Activated naive CD8-positive, alpha-beta T cell treated with anti-CD3 and anti-CD28 coated beads, Interleukin-2, amount 50 U/mL, for 24 hours (primary cell): ENCODE results near the gene IDH2.

Experiments used
- ATAC-seq: fragments of 150-1000 bp; cut with Tn5 transposase; one replicate; pipeline ENCODE4 v1.10.0; 2021
- DNase-seq: peaks from one replicate; pipeline ENCODE4 v3.0.0; 2021
- H3K27ac Mint-ChIP-seq: one replicate; pipeline ENCODE4 v1.8.0; 2021; ENCODE audit warnings: mild to moderate bottlenecking, mixed read lengths
- H3K27me3 Mint-ChIP-seq: one replicate; pipeline ENCODE4 v1.8.0; 2021; ENCODE audit warnings: mixed read lengths
- H3K36me3 Mint-ChIP-seq: one replicate; pipeline ENCODE4 v1.8.0; 2021; ENCODE audit warnings: low read depth, mixed read lengths
- H3K4me1 Mint-ChIP-seq: one replicate; pipeline ENCODE4 v1.8.0; 2021; ENCODE audit warnings: mixed read lengths
- H3K4me3 Mint-ChIP-seq: one replicate; pipeline ENCODE4 v1.8.0; 2021; ENCODE audit warnings: mild to moderate bottlenecking, moderate library complexity, mixed read lengths
- H3K9me3 Mint-ChIP-seq: one replicate; pipeline ENCODE4 v1.8.0; 2021; ENCODE audit warnings: mixed read lengths

IDH2 gene

DNA sequence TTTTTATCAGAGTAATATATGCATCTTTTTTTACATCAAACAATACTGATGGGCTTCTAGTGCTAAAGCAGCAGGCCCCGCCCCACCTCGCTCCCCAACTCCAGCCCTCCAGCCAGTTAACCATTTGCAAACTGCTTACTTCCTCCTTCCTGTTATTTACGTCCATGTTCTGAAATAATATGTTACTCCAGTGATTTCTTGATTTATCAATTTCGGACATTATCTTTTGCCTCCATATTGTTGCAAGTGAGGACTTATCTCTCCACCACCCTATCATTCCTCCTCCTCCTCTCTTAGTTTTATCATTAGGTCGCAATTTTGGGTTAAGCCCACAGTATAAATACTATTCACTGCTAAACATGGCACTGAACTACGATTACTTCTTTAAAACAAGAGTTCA, 61.6 kb downstream of the IDH2 start:
- Mint-ChIP-seq H3K4me1 (peaks cover 55% of the 10 kb centered on the region), H3K4me3 (no peak overlapping the region), H3K27me3 (peaks cover 1% of the 10 kb centered on the region), H3K27ac (no peak overlapping the region), H3K36me3 (peaks cover 8% of the 10 kb centered on the region), H3K9me3 (no peaks in the 10 kb centered on the region)
- ATAC-seq = no peak
- DNase-seq = no peak

- no peak for DNase-seq
- H3K36me3 Mint-ChIP-seq = peaks cover 7% of the 10 kb centered on the region
- H3K27me3 Mint-ChIP-seq = peaks cover 1% of the 10 kb centered on the region
- peak overlapping the region; percentile 19 for H3K27ac Mint-ChIP-seq
- H3K9me3 Mint-ChIP-seq = no peaks in the 10 kb centered on the region
- no peak for ATAC-seq
- no peak overlapping the region for H3K4me3 Mint-ChIP-seq
- H3K4me1 Mint-ChIP-seq = peaks cover 56% of the 10 kb centered on the region
Measured at GRCh38 chr15:90039996-90040395, 62.3 kb downstream of the IDH2 start.

- Mint-ChIP-seq H3K4me1 (peaks cover 68% of the 10 kb centered on the region), H3K9me3 (no peaks in the 10 kb centered on the region), H3K4me3 (peak overlapping the region; percentile 67), H3K36me3 (peaks cover 5% of the 10 kb centered on the region), H3K27ac (peak overlapping the region; percentile 96), H3K27me3 (peaks cover 1% of the 10 kb centered on the region)
- ATAC-seq (no peak), DNase-seq (no peak)
Measured at GRCh38 chr15:90038632-90039095, 63.6 kb downstream of the IDH2 start.

DNA sequence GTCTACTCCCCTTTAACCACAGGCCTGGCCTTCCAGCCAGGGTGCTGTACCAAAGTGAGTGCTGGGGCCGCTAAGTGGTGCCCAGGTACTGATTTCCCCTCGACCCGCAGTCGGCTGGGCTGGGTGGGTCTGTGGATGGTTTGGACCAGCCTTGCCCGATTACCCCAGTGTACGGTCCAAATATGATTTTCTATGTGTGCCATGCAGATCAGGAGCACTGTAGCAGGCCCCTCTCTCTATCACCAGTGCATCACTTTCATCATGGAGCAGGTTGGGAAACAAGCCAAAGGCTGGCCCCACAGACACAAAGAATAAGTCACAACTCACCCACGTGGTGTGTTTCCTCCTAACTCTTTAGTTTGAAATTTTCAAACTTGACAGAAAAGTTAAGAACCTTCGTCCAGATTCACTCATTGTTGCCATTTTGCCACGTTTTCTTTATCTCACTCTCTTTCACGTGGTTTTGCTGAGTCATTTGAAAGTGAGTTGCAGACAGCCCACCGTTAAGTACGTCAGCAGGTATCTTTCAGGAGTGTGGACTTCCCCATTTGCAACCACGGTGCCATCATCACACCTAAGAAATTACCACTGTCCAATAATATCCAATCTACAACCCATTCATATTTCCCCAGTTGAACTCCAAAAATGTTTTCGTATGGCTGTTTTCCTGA, 64.2 kb downstream of the IDH2 start:
- H3K4me3 Mint-ChIP-seq = peak overlapping the region; percentile 67
- H3K36me3 Mint-ChIP-seq = peaks cover 5% of the 10 kb centered on the region

GRCh38 chr15:90037511-90037860, 64.8 kb downstream of the IDH2 start:
- Mint-ChIP-seq H3K27me3 (peaks cover 1% of the 10 kb centered on the region), H3K27ac (peak overlapping the region; percentile 96), H3K4me1 (peaks cover 77% of the 10 kb centered on the region), H3K4me3 (no peak overlapping the region), H3K36me3 (peaks cover 5% of the 10 kb centered on the region), H3K9me3 (no peaks in the 10 kb centered on the region)
- no peak for ATAC-seq
- DNase-seq = no peak

More for the DNA sequence above, 64.2 kb downstream of the IDH2 start:
- peak; percentile 84 for ATAC-seq
- no peaks in the 10 kb centered on the region for H3K9me3 Mint-ChIP-seq
- peak overlapping the region; percentile 96 for H3K27ac Mint-ChIP-seq
- H3K27me3 Mint-ChIP-seq = peaks cover 1% of the 10 kb centered on the region
- DNase-seq = no peak
- peaks cover 74% of the 10 kb centered on the region for H3K4me1 Mint-ChIP-seq

DNA sequence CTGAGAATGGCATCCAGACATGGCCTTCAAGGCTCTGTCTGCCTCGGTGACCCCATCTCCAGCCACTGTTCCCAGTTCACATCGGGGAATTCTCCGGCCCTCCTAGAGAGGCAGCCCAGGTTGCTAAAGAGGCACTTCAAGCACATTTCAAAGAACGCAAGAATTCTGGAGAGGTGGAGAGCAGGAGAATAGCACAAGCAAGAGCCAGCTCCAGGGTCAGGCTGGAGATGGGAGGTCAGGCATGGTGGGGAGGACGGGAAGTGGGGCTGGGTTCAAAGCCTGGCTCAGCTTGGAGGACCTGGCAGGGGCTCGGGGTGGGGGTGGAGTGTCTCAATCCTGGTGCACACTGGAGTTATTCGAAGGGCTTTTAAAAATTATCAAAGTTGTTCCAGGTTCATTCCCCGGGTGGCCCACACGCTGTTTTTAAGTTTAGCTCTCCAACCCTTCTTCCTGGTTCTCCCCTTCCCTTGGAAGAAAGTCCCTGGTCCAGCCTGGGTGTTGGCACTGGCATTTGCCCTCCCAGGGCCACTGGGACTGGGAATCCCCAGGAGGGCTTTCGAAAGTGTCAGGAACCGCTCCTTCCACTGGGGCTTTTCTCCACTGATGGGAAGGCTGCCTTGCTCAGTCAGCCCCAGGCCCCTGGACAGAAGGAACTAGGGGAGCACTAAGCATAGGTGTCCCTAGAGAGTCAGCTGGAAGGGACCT, 65.3 kb downstream of the IDH2 start:
- Mint-ChIP-seq H3K36me3 (peaks cover 5% of the 10 kb centered on the region), H3K9me3 (no peaks in the 10 kb centered on the region), H3K27me3 (peaks cover 1% of the 10 kb centered on the region), H3K4me3 (no peak overlapping the region), H3K4me1 (peaks cover 81% of the 10 kb centered on the region), H3K27ac (peak overlapping the region; percentile 96)
- DNase-seq (no peak), ATAC-seq (no peak)

DNA sequence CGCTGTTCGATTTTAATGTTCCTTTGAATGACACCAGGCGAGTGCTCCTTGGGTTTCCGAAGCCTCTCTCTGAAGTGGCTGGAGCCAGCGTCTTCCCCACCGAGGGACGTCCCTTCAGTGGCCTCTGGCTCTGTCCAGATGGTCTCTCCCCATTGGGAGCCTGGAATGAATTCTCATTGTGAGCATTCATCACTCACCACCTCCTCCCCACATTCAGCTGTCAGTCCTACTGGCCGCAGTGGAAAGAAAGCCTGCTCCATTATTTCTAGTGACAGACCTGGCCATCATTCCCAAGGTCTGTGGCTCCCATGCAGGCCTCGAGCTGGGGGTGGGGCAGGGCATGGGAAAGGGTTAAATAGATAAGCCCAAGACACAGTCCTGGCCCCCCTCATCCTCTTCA, 65.9 kb downstream of the IDH2 start:
- peaks cover 87% of the 10 kb centered on the region for H3K4me1 Mint-ChIP-seq
- DNase-seq (no peak), ATAC-seq (no peak)
- no peaks in the 10 kb centered on the region for H3K9me3 Mint-ChIP-seq
- peak overlapping the region; percentile 53 for H3K27ac Mint-ChIP-seq
- H3K4me3 Mint-ChIP-seq = no peak overlapping the region
- H3K27me3 Mint-ChIP-seq = peaks cover 1% of the 10 kb centered on the region
- H3K36me3 Mint-ChIP-seq = peaks cover 5% of the 10 kb centered on the region

DNA sequence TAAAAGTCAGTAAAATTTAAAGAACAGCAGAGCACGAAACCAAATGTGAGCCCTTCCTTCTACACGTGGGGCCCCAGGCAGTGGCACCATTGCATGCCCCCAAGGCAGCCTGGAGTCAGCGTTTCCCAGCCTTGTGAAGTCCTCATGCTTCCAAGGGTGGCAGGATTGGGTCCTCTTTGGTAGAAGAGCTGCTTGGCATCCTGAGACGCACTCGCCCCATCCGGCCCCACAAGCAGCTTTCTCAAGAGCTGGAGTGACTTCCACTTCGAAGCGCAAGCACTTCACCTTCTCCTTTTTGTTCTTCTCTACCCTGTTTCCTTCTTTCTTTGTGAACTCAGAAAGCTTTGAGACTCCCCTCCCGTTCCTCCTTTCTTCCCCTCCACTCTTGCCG, 66.4 kb downstream of the IDH2 start:
- Mint-ChIP-seq H3K4me1 (peaks cover 91% of the 10 kb centered on the region), H3K9me3 (no peaks in the 10 kb centered on the region), H3K36me3 (peaks cover 5% of the 10 kb centered on the region), H3K4me3 (no peak overlapping the region), H3K27ac (peak overlapping the region; percentile 53), H3K27me3 (peaks cover 1% of the 10 kb centered on the region)
- DNase-seq (no peak), ATAC-seq (no peak)

- ATAC-seq = no peak
- H3K27ac Mint-ChIP-seq = peak overlapping the region; percentile 86
- H3K36me3 Mint-ChIP-seq = peaks cover 5% of the 10 kb centered on the region
- DNase-seq = no peak
- no peaks in the 10 kb centered on the region for H3K9me3 Mint-ChIP-seq
- peaks cover 1% of the 10 kb centered on the region for H3K27me3 Mint-ChIP-seq
- peaks cover 92% of the 10 kb centered on the region for H3K4me1 Mint-ChIP-seq
- no peak overlapping the region for H3K4me3 Mint-ChIP-seq
Measured at GRCh38 chr15:90035095-90035839, 67.0 kb downstream of the IDH2 start.

DNA sequence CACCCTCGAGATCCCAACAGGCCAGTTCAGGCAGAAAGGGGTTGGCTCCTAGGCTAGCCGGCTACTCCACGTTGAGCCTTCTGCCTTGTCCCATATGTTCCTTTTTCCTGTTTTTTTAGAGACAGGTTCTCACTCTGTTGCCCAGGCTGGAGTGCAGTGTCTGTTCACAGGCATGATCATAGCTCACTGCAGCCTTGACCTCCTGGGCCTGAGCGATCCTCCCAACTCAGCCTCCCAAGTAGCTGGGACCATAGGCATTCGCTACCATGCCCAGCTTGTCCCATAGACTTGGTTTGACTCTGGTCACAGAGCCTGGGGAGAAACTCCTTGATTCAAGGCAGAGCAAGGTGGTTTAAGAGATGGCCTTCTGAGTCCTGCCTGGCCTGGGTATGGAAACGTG, 68.8 kb downstream of the IDH2 start:
- Mint-ChIP-seq H3K4me3 (no peak overlapping the region), H3K4me1 (peaks cover 78% of the 10 kb centered on the region), H3K27me3 (peaks cover 1% of the 10 kb centered on the region), H3K36me3 (peaks cover 8% of the 10 kb centered on the region), H3K27ac (peak overlapping the region; percentile 86), H3K9me3 (no peaks in the 10 kb centered on the region)
- DNase-seq (no peak), ATAC-seq (no peak)
